IPS-NIHi11 (cell line): ENCODE measurements around the gene NAT8L.

Experiments used
- DNase-seq: peaks from one replicate; pipeline ENCODE4 v3.0.0; 2012; ENCODE audit warnings: mixed read lengths, low spot score

Gene NAT8L

GRCh38 chr4:2046031-2046961 lies 12.8 kb upstream of the NAT8L start:
- peak; percentile 16 for DNase-seq

GRCh38 chr4:2047031-2047660 lies 12.0 kb upstream of the NAT8L start:
- peak; percentile 11 for DNase-seq

- DNase-seq: no peak
Observed at GRCh38 chr4:2047781-2048581, 11.1 kb upstream of the NAT8L start.

GRCh38 chr4:2048831-2049230 lies 10.3 kb upstream of the NAT8L start:
- no peak for DNase-seq

GRCh38 chr4:2049381-2049780 lies 9.7 kb upstream of the NAT8L start:
- DNase-seq: no peak

- no peak for DNase-seq
Observed at GRCh38 chr4:2049811-2050210, 9.3 kb upstream of the NAT8L start.

GRCh38 chr4:2051086-2051485 lies 8.0 kb upstream of the NAT8L start:
- peak; percentile 4 for DNase-seq

- DNase-seq: no peak
Observed at GRCh38 chr4:2054217-2054616, 4.9 kb upstream of the NAT8L start.

- DNase-seq: no peak
Observed at GRCh38 chr4:2057382-2058065, 1.6 kb upstream of the NAT8L start.

GRCh38 chr4:2058264-2059045 lies 672 bp upstream of the NAT8L start:
- DNase-seq: peak; percentile 84

GRCh38 chr4:2059726-2060602 lies 837 bp downstream of the NAT8L start:
- DNase-seq: no peak

- peak; percentile 68 for DNase-seq
Observed at GRCh38 chr4:2060611-2061185, 1.6 kb downstream of the NAT8L start.

- DNase-seq: no peak
Observed at GRCh38 chr4:2061186-2062131, 2.3 kb downstream of the NAT8L start.

- DNase-seq: no peak
Observed at GRCh38 chr4:2062168-2062807, 3.2 kb downstream of the NAT8L start.

GRCh38 chr4:2062808-2063524 lies 3.8 kb downstream of the NAT8L start:
- DNase-seq: no peak

- no peak for DNase-seq
Observed at GRCh38 chr4:2063557-2064275, 4.6 kb downstream of the NAT8L start.
